Astrocyte (in vitro differentiated cells and primary cell): ENCODE measurements around the gene KIF26B. TPM values are rescaled to one million over a fixed set of nuclear protein-coding genes. Genes with fewer than 3 reads are reported as not detected.

ENCODE experiments used
- DNase-seq: peaks from one replicate; pipeline ENCODE4 v3.0.0-alpha.2; 2010; ENCODE audit warnings: low read depth
- FAIRE-seq: peaks from 2 replicates; lab custom pipeline; 2011; peaks lifted over from hg19 to GRCh38; lab: Jason Lieb, UNC
- H2AFZ ChIP-seq: 2 replicates; pipeline ENCODE4 v1.6.0; 2012; ENCODE audit warnings: low read depth, low read length, inconsistent platforms
- H3K27ac ChIP-seq: 2 replicates; pipeline ENCODE4 v1.5.1; 2011; ENCODE audit warnings: low read depth, low read length, inconsistent platforms
- H3K27me3 ChIP-seq: 2 replicates; pipeline ENCODE4 v1.6.0; 2011; ENCODE audit warnings: low read length, inconsistent platforms; ENCODE audit not compliant: insufficient read depth
- H3K36me3 ChIP-seq: 2 replicates; pipeline ENCODE4 v1.5.1; 2011; ENCODE audit warnings: low read length, inconsistent platforms; ENCODE audit not compliant: insufficient read depth
- H3K4me1 ChIP-seq: 2 replicates; pipeline ENCODE4 v1.5.1; 2011; ENCODE audit warnings: low read length, inconsistent platforms; ENCODE audit not compliant: insufficient read depth
- H3K4me2 ChIP-seq: 2 replicates; pipeline ENCODE4 v1.6.0; 2012; ENCODE audit warnings: low read length, inconsistent platforms
- H3K4me3 ChIP-seq: 2 replicates; pipeline ENCODE4 v1.5.1; 2011; ENCODE audit warnings: low read depth, mild to moderate bottlenecking, low read length, inconsistent platforms; ENCODE audit not compliant: insufficient read depth
- H3K79me2 ChIP-seq: 2 replicates; pipeline ENCODE4 v1.6.0; 2012; ENCODE audit warnings: mild to moderate bottlenecking, low read length, inconsistent platforms; ENCODE audit not compliant: insufficient read depth
- H3K9ac ChIP-seq: 2 replicates; pipeline ENCODE4 v1.6.0; 2012; ENCODE audit warnings: mild to moderate bottlenecking, low read length, inconsistent platforms
- H3K9me3 ChIP-seq: 2 replicates; pipeline ENCODE4 v1.5.1; 2012; ENCODE audit warnings: low read depth, mild to moderate bottlenecking, low read length, inconsistent platforms; ENCODE audit not compliant: insufficient read depth
- H4K20me1 ChIP-seq: 2 replicates; pipeline ENCODE4 v1.6.0; 2012; ENCODE audit warnings: low read length, inconsistent platforms; ENCODE audit not compliant: insufficient read depth
- H3K27ac Mint-ChIP-seq: one replicate; pipeline ENCODE4 v1.8.0; 2021; ENCODE audit warnings: mild to moderate bottlenecking, mixed read lengths; ENCODE audit not compliant: unreplicated experiment
- H3K27me3 Mint-ChIP-seq: one replicate; pipeline ENCODE4 v1.8.0; 2021; ENCODE audit warnings: low read depth, mixed read lengths; ENCODE audit not compliant: unreplicated experiment
- H3K36me3 Mint-ChIP-seq: one replicate; pipeline ENCODE4 v1.8.0; 2021; ENCODE audit warnings: low read depth, mixed read lengths; ENCODE audit not compliant: unreplicated experiment
- H3K4me1 Mint-ChIP-seq: one replicate; pipeline ENCODE4 v1.8.0; 2021; ENCODE audit warnings: low read depth, mixed read lengths; ENCODE audit not compliant: unreplicated experiment
- H3K4me3 Mint-ChIP-seq: one replicate; pipeline ENCODE4 v1.8.0; 2021; ENCODE audit warnings: mild to moderate bottlenecking, moderate library complexity, mixed read lengths; ENCODE audit not compliant: unreplicated experiment
- H3K9me3 Mint-ChIP-seq: one replicate; pipeline ENCODE4 v1.8.0; 2021; ENCODE audit warnings: mild to moderate bottlenecking, mixed read lengths; ENCODE audit not compliant: unreplicated experiment
- CTCF ChIP-seq: IDR thresholded peaks from 2 replicates; pipeline ENCODE4 v1.5.1; 2011; ENCODE audit warnings: low read depth, mild to moderate bottlenecking, inconsistent platforms, low read length, moderate library complexity; ENCODE audit not compliant: insufficient read depth
- EZH2 ChIP-seq: IDR thresholded peaks from 2 replicates; pipeline ENCODE4 v1.6.1; 2012; ENCODE audit warnings: mild to moderate bottlenecking, low read length, inconsistent platforms; ENCODE audit not compliant: insufficient read depth
- total RNA-seq: library from RNA; stranded (reverse); gene quantifications from 2 replicates; pipeline ENCODE4 v1.2.1, GENCODE V29; 2021

KIF26B gene
- total RNA-seq, 1 donor from 2014 or later, result 6.8 TPM

- TF ChIP-seq CTCF (no peak), EZH2 (no peak)
- H3K27me3 Mint-ChIP-seq, result peaks cover 5% of the 10 kb centered on the region
- H3K4me3 ChIP-seq, result no peak overlapping the region
- FAIRE-seq, result no peak
- no peaks in the 10 kb centered on the region for H3K36me3 ChIP-seq
- H3K4me1 ChIP-seq, result no peaks in the 10 kb centered on the region
- peaks cover 2% of the 10 kb centered on the region for H3K9me3 Mint-ChIP-seq
- no peak overlapping the region for H3K4me2 ChIP-seq
- no peak overlapping the region for H2AFZ ChIP-seq
- H3K4me3 Mint-ChIP-seq, result no peak overlapping the region
- no peak for DNase-seq
- peaks cover 2% of the 10 kb centered on the region for H3K36me3 Mint-ChIP-seq
- no peaks in the 10 kb centered on the region for H3K4me1 Mint-ChIP-seq
- H3K9ac ChIP-seq, result no peak overlapping the region
- no peak overlapping the region for H3K27ac ChIP-seq
- no peaks in the 10 kb centered on the region for H3K79me2 ChIP-seq
- H3K27me3 ChIP-seq, result no peaks in the 10 kb centered on the region
- no peak overlapping the region for H3K27ac Mint-ChIP-seq
- H3K9me3 ChIP-seq, result no peaks in the 10 kb centered on the region
- H4K20me1 ChIP-seq, result no peaks in the 10 kb centered on the region
These were observed 249.7 kb downstream of the KIF26B start for GRCh38 chr1:245404527-245404926.

DNA sequence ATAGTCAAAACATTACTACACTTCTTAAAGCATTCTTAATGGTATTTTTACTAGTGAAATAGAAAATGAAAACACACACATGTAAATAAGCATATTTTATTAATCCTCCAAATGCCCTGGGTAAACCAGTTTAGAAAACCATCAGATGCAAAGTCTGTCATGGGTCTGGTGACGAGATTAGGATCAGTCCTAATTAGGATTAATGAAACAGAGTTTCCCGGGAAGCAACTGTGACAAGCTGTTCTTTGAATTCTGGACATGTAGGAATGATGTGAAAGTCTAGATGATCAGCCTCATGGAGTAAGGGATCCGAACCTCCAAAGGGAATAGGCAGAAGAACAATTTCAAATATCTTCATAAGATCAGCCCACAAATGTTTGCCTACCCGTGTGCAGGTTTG lies 250.2 kb downstream of the KIF26B start:
- Histone ChIP-seq H3K4me2 (no peak overlapping the region), H3K79me2 (no peaks in the 10 kb centered on the region), H4K20me1 (no peaks in the 10 kb centered on the region), H3K9me3 (no peaks in the 10 kb centered on the region), H3K27me3 (no peaks in the 10 kb centered on the region), H3K27ac (no peak overlapping the region), H3K36me3 (no peaks in the 10 kb centered on the region), H2AFZ (no peak overlapping the region), H3K4me1 (no peaks in the 10 kb centered on the region), H3K4me3 (no peak overlapping the region), H3K9ac (no peak overlapping the region)
- no peak for FAIRE-seq
- peaks cover 6% of the 10 kb centered on the region for H3K27me3 Mint-ChIP-seq
- peaks cover 2% of the 10 kb centered on the region for H3K9me3 Mint-ChIP-seq
- no peak overlapping the region for H3K4me3 Mint-ChIP-seq
- peaks cover 2% of the 10 kb centered on the region for H3K36me3 Mint-ChIP-seq
- TF ChIP-seq CTCF (no peak), EZH2 (no peak)
- no peak for DNase-seq
- H3K27ac Mint-ChIP-seq, result no peak overlapping the region
- no peaks in the 10 kb centered on the region for H3K4me1 Mint-ChIP-seq

DNA sequence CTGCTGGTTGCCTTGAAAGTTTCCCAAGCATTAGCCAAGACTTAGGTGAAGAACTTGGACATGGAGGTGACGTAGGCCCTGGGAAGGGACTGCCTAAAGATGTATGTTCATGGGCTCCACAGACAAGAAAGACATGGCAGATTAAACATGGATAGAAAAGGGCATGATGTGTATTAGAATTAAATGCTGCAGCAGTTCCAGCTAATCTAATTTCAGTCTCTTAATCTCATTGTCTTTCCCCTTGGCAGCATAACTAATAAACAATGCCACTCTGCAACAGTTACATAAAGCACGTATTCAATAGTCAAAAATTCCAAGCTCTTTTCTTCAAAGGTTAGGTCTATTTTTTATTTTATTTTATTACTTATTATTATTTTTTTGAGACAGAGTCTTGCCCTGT lies 251.6 kb downstream of the KIF26B start:
- H3K36me3 ChIP-seq, result no peaks in the 10 kb centered on the region
- H3K9me3 Mint-ChIP-seq, result peaks cover 2% of the 10 kb centered on the region
- H3K79me2 ChIP-seq, result no peaks in the 10 kb centered on the region
- DNase-seq, result no peak
- no peaks in the 10 kb centered on the region for H3K27me3 ChIP-seq
- no peak overlapping the region for H3K9ac ChIP-seq
- H3K9me3 ChIP-seq, result no peaks in the 10 kb centered on the region
- H3K4me3 ChIP-seq, result no peak overlapping the region
- TF ChIP-seq CTCF (no peak), EZH2 (no peak)
- peaks cover 8% of the 10 kb centered on the region for H3K4me1 Mint-ChIP-seq
- H3K36me3 Mint-ChIP-seq, result peaks cover 2% of the 10 kb centered on the region
- H3K4me1 ChIP-seq, result no peaks in the 10 kb centered on the region
- no peaks in the 10 kb centered on the region for H4K20me1 ChIP-seq
- no peak overlapping the region for H3K27ac ChIP-seq
- H3K4me3 Mint-ChIP-seq, result no peak overlapping the region
- no peak for FAIRE-seq
- no peak overlapping the region for H3K4me2 ChIP-seq
- H3K27ac Mint-ChIP-seq, result no peak overlapping the region
- peaks cover 6% of the 10 kb centered on the region for H3K27me3 Mint-ChIP-seq
- no peak overlapping the region for H2AFZ ChIP-seq
